H1 (cell line): ENCODE data around the gene ADAMTS3. TPM values are rescaled to one million over a fixed set of nuclear protein-coding genes. Genes with fewer than 3 reads are reported as not detected.

ENCODE experiments used
- CTCF ChIA-PET: fragments of 300-600 bp; sonication (Branson Sonifier 250); formaldehyde crosslinking; loops from one replicate; lab custom pipeline; 2021; ENCODE audit not compliant: partially characterized antibody; lab: Charles Lee
- POLR2A ChIA-PET: fragments of 300-600 bp; sonication (Branson Sonifier 250); formaldehyde crosslinking; loops from one replicate; lab custom pipeline; 2021; ENCODE audit warnings: inconsistent platforms; ENCODE audit not compliant: partially characterized antibody; lab: Charles Lee
- DNase-seq, 2 experiments: peaks; one replicate each; pipeline versions ENCODE4 v3.0.0 to v3.0.0-alpha.2; 2010 to 2022; ENCODE audit warnings: low spot score in 2 of 2, low read depth in 1 of 2, mixed read lengths in 1 of 2
- FAIRE-seq: peaks from 2 replicates; lab custom pipeline; 2011; peaks lifted over from hg19 to GRCh38; lab: Jason Lieb, UNC
- H2AFZ ChIP-seq: 2 replicates; pipeline ENCODE4 v1.8.1; 2012; ENCODE audit warnings: low read length, inconsistent platforms
- H2AK5ac ChIP-seq: 2 replicates; pipeline ENCODE4 v1.6.1; 2013; ENCODE audit warnings: low read depth, low read length
- H2BK120ac ChIP-seq: replicated peaks from 2 replicates; pipeline ENCODE3; 2013; ENCODE audit warnings: low read depth, low read length, inconsistent platforms
- H2BK12ac ChIP-seq: 2 replicates; pipeline ENCODE4 v1.6.1; 2013; ENCODE audit warnings: low read depth, low read length
- H2BK15ac ChIP-seq: 2 replicates; pipeline ENCODE4 v1.6.1; 2013; ENCODE audit warnings: low read length
- H2BK20ac ChIP-seq: 2 replicates; pipeline ENCODE4 v1.6.1; 2013; ENCODE audit warnings: low read length
- H2BK5ac ChIP-seq: 2 replicates; pipeline ENCODE4 v1.6.1; 2013; ENCODE audit warnings: low read depth, low read length
- H3K14ac ChIP-seq: 2 replicates; pipeline ENCODE4 v1.6.1; 2013; ENCODE audit warnings: inconsistent platforms; ENCODE audit not compliant: insufficient read length
- H3K18ac ChIP-seq: 2 replicates; pipeline ENCODE4 v1.6.1; 2013; ENCODE audit warnings: low read length; ENCODE audit errors: extremely low read depth
- H3K23ac ChIP-seq: 2 replicates; pipeline ENCODE4 v1.6.1; 2013; ENCODE audit warnings: inconsistent platforms; ENCODE audit not compliant: insufficient read length
- H3K23me2 ChIP-seq: 2 replicates; pipeline ENCODE4 v1.6.1; 2013; ENCODE audit warnings: low read depth, low read length
- H3K27ac ChIP-seq: 2 replicates; pipeline ENCODE4 v1.6.1; 2011; ENCODE audit warnings: low read depth, low read length, inconsistent platforms
- H3K27me3 ChIP-seq, 4 experiments: replicated peaks in 1 of 4; 1 replicate in 1 of 4; 2 replicates in 3 of 4; pipeline versions ENCODE4 v1.6.1 to v1.8.1; 2011 to 2013; ENCODE audit warnings: low read length in 3 of 4, mild to moderate bottlenecking in 3 of 4, inconsistent platforms in 2 of 4, mixed read lengths in 2 of 4, moderate library complexity in 1 of 4; ENCODE audit not compliant: control insufficient read depth in 3 of 4, insufficient read depth in 3 of 4; ENCODE audit errors: extremely low read depth in 1 of 4
- H3K36me3 ChIP-seq, 4 experiments: 2 replicates each; pipeline versions ENCODE4 v1.6.1 to v1.8.1; 2011 to 2013; ENCODE audit warnings: mild to moderate bottlenecking in 4 of 4, low read length in 3 of 4, moderate library complexity in 2 of 4, control low read depth in 1 of 4, inconsistent platforms in 1 of 4; ENCODE audit not compliant: insufficient read depth in 4 of 4, control insufficient read depth in 2 of 4
- H3K4ac ChIP-seq: replicated peaks from 2 replicates; pipeline ENCODE3; 2013; ENCODE audit warnings: low read length, low read depth, mixed read lengths, inconsistent platforms; ENCODE audit not compliant: insufficient read length
- H3K4me1 ChIP-seq, 4 experiments: replicated peaks in 1 of 4; 1 replicate in 1 of 4; 2 replicates in 3 of 4; pipeline versions ENCODE4 v1.6.1 to v1.8.1; 2011 to 2013; ENCODE audit warnings: low read length in 3 of 4, inconsistent platforms in 2 of 4, mixed read lengths in 1 of 4; ENCODE audit not compliant: insufficient read depth in 4 of 4, control insufficient read depth in 3 of 4
- H3K4me2 ChIP-seq, 2 experiments: 2 replicates each; pipeline versions ENCODE4 v1.6.1 to v1.8.1; 2011 to 2013; ENCODE audit warnings: low read depth in 2 of 2, low read length in 2 of 2, control low read depth in 1 of 2, inconsistent platforms in 1 of 2, mild to moderate bottlenecking in 1 of 2; ENCODE audit not compliant: insufficient read depth in 1 of 2
- H3K4me3 ChIP-seq, 4 experiments: fragments of 200-600, 300-600 bp in 1 of 4; sonication (generic), shearing (Covaris generic), sonication (Bioruptor Twin) in 1 of 4; 2 replicates each; pipeline versions ENCODE4 v1.5.1 to v1.8.1; 2011 to 2016; ENCODE audit warnings: low read length in 4 of 4, low read depth in 3 of 4, control low read depth in 2 of 4, inconsistent platforms in 2 of 4, mild to moderate bottlenecking in 2 of 4, mixed read lengths in 1 of 4, moderate library complexity in 1 of 4; ENCODE audit not compliant: insufficient read depth in 2 of 4; ENCODE audit errors: extremely low read depth in 1 of 4
- H3K56ac ChIP-seq: replicated peaks from 2 replicates; pipeline ENCODE3; 2013; ENCODE audit warnings: low read depth, mild to moderate bottlenecking, mixed read lengths, low read length, inconsistent platforms; ENCODE audit not compliant: insufficient read length
- H3K79me1 ChIP-seq: 2 replicates; pipeline ENCODE4 v1.6.1; 2013; ENCODE audit warnings: low read depth, low read length, control low read depth
- H3K79me2 ChIP-seq, 2 experiments: 2 replicates each; pipeline versions ENCODE4 v1.6.1 to v1.8.1; 2012 to 2013; ENCODE audit warnings: low read length in 2 of 2, mild to moderate bottlenecking in 2 of 2, inconsistent platforms in 1 of 2; ENCODE audit not compliant: insufficient read depth in 2 of 2, control insufficient read depth in 1 of 2
- H3K9ac ChIP-seq, 4 experiments: replicated peaks in 1 of 4; 1 replicate in 1 of 4; 2 replicates in 3 of 4; pipeline versions ENCODE4 v1.6.1 to v1.8.1; 2011 to 2013; ENCODE audit warnings: low read depth in 3 of 4, low read length in 3 of 4, control low read depth in 2 of 4, mild to moderate bottlenecking in 2 of 4, moderate library complexity in 2 of 4, inconsistent platforms in 1 of 4; ENCODE audit errors: extremely low read depth in 1 of 4
- H3K9me3 ChIP-seq, 2 experiments: 2 replicates each; pipeline versions ENCODE4 v1.6.1 to v1.8.1; 2012 to 2013; ENCODE audit warnings: mild to moderate bottlenecking in 2 of 2, moderate library complexity in 2 of 2, control low read depth in 1 of 2, inconsistent platforms in 1 of 2, low read depth in 1 of 2, low read length in 1 of 2, mixed read lengths in 1 of 2; ENCODE audit not compliant: insufficient read depth in 2 of 2
- H4K20me1 ChIP-seq, 2 experiments: replicated peaks in 1 of 2; 2 replicates each; pipeline versions ENCODE3 to v1.8.1; 2011 to 2013; ENCODE audit warnings: inconsistent platforms in 2 of 2, low read length in 2 of 2, mild to moderate bottlenecking in 1 of 2; ENCODE audit not compliant: insufficient read depth in 2 of 2, control insufficient read depth in 1 of 2
- H4K5ac ChIP-seq: 2 replicates; pipeline ENCODE4 v1.6.1; 2013; ENCODE audit warnings: low read length, low read depth, mixed read lengths, inconsistent platforms; ENCODE audit not compliant: insufficient read length
- H4K8ac ChIP-seq: 2 replicates; pipeline ENCODE4 v1.8.0; 2013; ENCODE audit warnings: mild to moderate bottlenecking, moderate library complexity, low read length, inconsistent platforms; ENCODE audit not compliant: insufficient read depth; ENCODE audit errors: extremely low read depth
- H4K91ac ChIP-seq: replicated peaks from 2 replicates; pipeline ENCODE3; 2013; ENCODE audit warnings: low read length, mixed read lengths, inconsistent platforms; ENCODE audit not compliant: insufficient read length
- ASH2L ChIP-seq: fragments of 200-600, 300-600 bp; sonication (generic); IDR thresholded peaks from one replicate; pipeline ENCODE4 v1.7.1; 2017; ENCODE audit warnings: low read length
- BACH1 ChIP-seq: IDR thresholded peaks from 2 replicates; pipeline ENCODE4 v1.6.1; 2012; ENCODE audit warnings: low read length, improper control_type of control experiment
- CBX8 ChIP-seq: fragments of 300-800, 300-1000 bp; sonication (generic); IDR thresholded peaks from 2 replicates; pipeline ENCODE4 v1.7.1; 2016; ENCODE audit warnings: low read depth, low read length, borderline replicate concordance
- CTBP2 ChIP-seq: IDR thresholded peaks from 2 replicates; pipeline ENCODE4 v1.7.0; 2011; ENCODE audit warnings: borderline replicate concordance, mild to moderate bottlenecking, moderate library complexity, mixed read lengths, low read length; ENCODE audit not compliant: insufficient read depth, insufficient read length
- EP300 ChIP-seq, 2 experiments: IDR thresholded peaks; 1 replicate in 1 of 2; 2 replicates in 1 of 2; pipeline ENCODE4 v1.6.1; 2011 to 2012; ENCODE audit warnings: low read depth in 2 of 2, low read length in 2 of 2, mild to moderate bottlenecking in 2 of 2, borderline replicate concordance in 1 of 2, inconsistent platforms in 1 of 2, moderate library complexity in 1 of 2
- FOSL1 ChIP-seq: IDR thresholded peaks from 2 replicates; pipeline ENCODE4 v1.6.1; 2011; ENCODE audit warnings: mild to moderate bottlenecking, low read depth, low read length, moderate library complexity; ENCODE audit not compliant: insufficient read depth
- GTF2F1 ChIP-seq: IDR thresholded peaks from 2 replicates; pipeline ENCODE4 v1.6.1; 2012; ENCODE audit warnings: low read depth, low read length, improper control_type of control experiment, borderline replicate concordance
- POLR2AphosphoS5 ChIP-seq: IDR thresholded peaks from 2 replicates; pipeline ENCODE4 v1.6.1; 2011; ENCODE audit warnings: low read depth, low read length
- RAD21 ChIP-seq, 2 experiments: IDR thresholded peaks in 1 of 2; conservative IDR thresholded peaks in 1 of 2; 2 replicates each; pipeline ENCODE4 v1.6.1; 2011; ENCODE audit warnings: low read depth in 2 of 2, low read length in 2 of 2, improper control_type of control experiment in 1 of 2, inconsistent platforms in 1 of 2, mild to moderate bottlenecking in 1 of 2, moderate library complexity in 1 of 2
- RNF2 ChIP-seq: fragments of 200-900, 300-1000 bp; sonication (generic); IDR thresholded peaks from 2 replicates; pipeline ENCODE4 v1.7.1; 2016; ENCODE audit warnings: borderline replicate concordance, low read depth, mild to moderate bottlenecking, antibody characterized with exemption, low read length; ENCODE audit not compliant: poor library complexity, severe bottlenecking; ENCODE audit errors: missing control alignments
- SIN3A ChIP-seq, 2 experiments: IDR thresholded peaks in 1 of 2; conservative IDR thresholded peaks in 1 of 2; 2 replicates each; pipeline ENCODE4 v1.6.1; 2011 to 2012; ENCODE audit warnings: low read length in 2 of 2, improper control_type of control experiment in 1 of 2, low read depth in 1 of 2, mild to moderate bottlenecking in 1 of 2
- SP4 ChIP-seq: IDR thresholded peaks from 2 replicates; pipeline ENCODE4 v1.6.1; 2012; ENCODE audit warnings: low read length, inconsistent platforms
- WGBS, 2 experiments: shearing (Covaris generic) in 1 of 2; methylation state at CpG; one replicate each; pipeline versions ENCODE4 v1.1.6 to v1.1.7; 2013 to 2015; ENCODE audit warnings: low lambda C conversion rate in 2 of 2, mixed read lengths in 2 of 2, inconsistent platforms in 1 of 2, low coverage in 1 of 2, missing lambda C conversion rate in 1 of 2; ENCODE audit not compliant: insufficient replicate concordance in 2 of 2, insufficient coverage in 1 of 2, insufficient read length in 1 of 2; ENCODE audit errors: extremely low coverage in 1 of 2, missing lambda C conversion rate in 1 of 2; 5-methylcytosine and 5-hydroxymethylcytosine counted together
- polyA plus RNA-seq, 7 experiments: library from polyadenylated mRNA; depleted of rRNA in 3 of 7; stranded (reverse) in 5 of 7; unstranded in 2 of 7; fragments of >200 nt in 5 of 7; fragments of 200-250 nt in 2 of 7; gene quantifications; 1 replicate in 5 of 7; 2 replicates in 1 of 7; 4 replicates in 1 of 7; pipeline versions ENCODE4 v1.2.1 to v1.2.3, GENCODE V29; 2011 to 2013; ENCODE audit warnings: missing spikeins in 2 of 7, mixed read lengths in 2 of 7
- total RNA-seq: library from RNA; stranded (reverse); fragmentation: NEBNext Ultra II Directional; extraction: Animal tissue kit (Norgen Biotek cat#: 25700); gene quantifications from 2 replicates; pipeline ENCODE4 v1.2.1, GENCODE V29; 2021
- TF ChIP-seq, protein P1 (sequence below): IDR thresholded peaks from 2 replicates; pipeline ENCODE4 v1.6.1; 2012; ENCODE audit warnings: inconsistent platforms

Gene ADAMTS3
- total and polyA plus RNA-seq, 2 of the 8 experiments (the other 6 are each of a cell fraction or from before 2014, with no cell fraction given): 1.3 to 3.4 TPM

DNA sequence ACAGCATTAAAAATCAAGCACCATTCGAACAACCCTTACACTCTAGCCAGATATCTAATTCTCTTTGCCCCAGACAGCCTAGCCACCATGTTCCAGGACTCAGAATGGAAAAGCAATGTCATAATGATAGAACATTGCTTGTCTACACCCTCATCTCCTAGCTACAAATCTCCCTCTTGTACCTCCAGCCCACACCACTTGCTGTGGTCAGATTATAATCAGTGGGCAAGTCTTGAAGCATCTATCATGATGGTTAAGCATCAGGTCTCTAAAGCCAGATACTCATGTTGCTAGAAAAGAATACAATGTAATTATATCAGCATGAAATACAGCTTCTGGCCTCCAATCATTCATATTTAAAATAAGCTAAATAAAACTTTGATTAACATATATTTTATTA, 268.9 kb downstream of the ADAMTS3 start:
- Histone ChIP-seq H3K23me2 (no peaks in the 10 kb centered on the region), H2BK12ac (no peak overlapping the region; the same call in 1 of the 2 replicates), H3K4me3 (no peak overlapping the region), H3K14ac (no peak overlapping the region), H3K56ac (no peak overlapping the region), H3K18ac (no peak overlapping the region), H4K8ac (no peak overlapping the region), H2AK5ac (no peak overlapping the region), H3K79me1 (no peaks in the 10 kb centered on the region), H3K27ac (no peak overlapping the region), H2BK120ac (no peak overlapping the region), H3K4me1 (no peaks in the 10 kb centered on the region), H3K23ac (no peak overlapping the region), H3K9me3 (peaks cover 0 to 3% of the 10 kb centered on the region in 2 experiments; a peak in 1 of 4 replicates), H3K4me2 (no peak overlapping the region), H3K4ac (no peak overlapping the region), H2BK5ac (no peak overlapping the region), H3K9ac (no peak overlapping the region), H2AFZ (no peak overlapping the region), H2BK20ac (0 out of 2 replicates have a peak overlapping the region, but pooled peaks have one; percentile 5), H2BK15ac (no peak overlapping the region), H4K91ac (no peak overlapping the region), H4K5ac (no peak overlapping the region), H3K27me3 (peaks cover 0 to 2% (median 0%) of the 10 kb centered on the region in 4 experiments; a peak in 1 of 7 replicates), H3K79me2 (no peaks in the 10 kb centered on the region), H4K20me1 (no peaks in the 10 kb centered on the region), H3K36me3 (no peaks in the 10 kb centered on the region)
- DNase-seq (no peak), FAIRE-seq (no peak)
- ChIA-PET CTCF (interaction anchor here (0.7 to 1.4 kb wide), 2 partner anchors 16 to 42 kb away, joined by 3 read pairs; no protein-coding TSS in a partner anchor), POLR2A (no interaction called here)
- WGBS, 2 experiments: 90% methylated on average over 1 of the region's 1 CpG; no CpG with 5 or more reads in 1 of the 2 experiments
- TF ChIP-seq FOSL1 (no peak), CTBP2 (no peak), CBX8 (no peak), RNF2 (no peak), POLR2AphosphoS5 (no peak), EP300 (IDR thresholded peaks at IDR 0.05; ENCODE audit: borderline replicate concordance in 1 of 2, low read depth in 2 of 2, low read length in 2 of 2) (no peak), RAD21 (IDR thresholded peaks at IDR 0.05 in 1 of 2, conservative IDR thresholded peaks at IDR 0.05 in 1 of 2; ENCODE audit: low read depth in 2 of 2, low read length in 2 of 2) (no peak), ASH2L (no peak), SIN3A (conservative IDR thresholded peaks at IDR 0.05 in 1 of 2, IDR thresholded peaks at IDR 0.05 in 1 of 2; ENCODE audit: low read depth in 1 of 2, low read length in 2 of 2) (no peak), BACH1 (no peak), GTF2F1 (no peak), SP4 (no peak)
- TF ChIP-seq, protein P1, sequence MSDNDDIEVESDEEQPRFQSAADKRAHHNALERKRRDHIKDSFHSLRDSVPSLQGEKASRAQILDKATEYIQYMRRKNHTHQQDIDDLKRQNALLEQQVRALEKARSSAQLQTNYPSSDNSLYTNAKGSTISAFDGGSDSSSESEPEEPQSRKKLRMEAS: no peak
